Caco-2 (cell line): ENCODE data around the gene IRS2. TPM values are rescaled to one million over a fixed set of nuclear protein-coding genes. Genes with fewer than 3 reads are reported as not detected.

Experiments used
- BruUV-seq: library from RNA; stranded (reverse); fragments of 400-500 nt; replicated peaks from 2 replicates; lab custom pipeline; 2021; lab: Mats Ljungman, UMichigan
- CTCF ChIA-PET: fragments of 300-600 bp; sonication (Branson Sonifier 250); formaldehyde crosslinking; loops from one replicate; lab custom pipeline; 2022; ENCODE audit warnings: antibody characterized with exemption; lab: Charles Lee
- POLR2A ChIA-PET: fragments of 300-600 bp; sonication (Branson Sonifier 250); formaldehyde crosslinking; loops from one replicate; lab custom pipeline; 2022; ENCODE audit warnings: antibody characterized with exemption; lab: Charles Lee
- DNase-seq, 2 experiments: peaks; one replicate each; pipeline versions ENCODE4 v3.0.0 to v3.0.0-alpha.2; 2020 to 2022
- H3K27me3 ChIP-seq: replicated peaks from 2 replicates; pipeline ENCODE4 v1.6.0; 2011; ENCODE audit warnings: low read length; ENCODE audit not compliant: control insufficient read depth, insufficient read depth
- H3K36me3 ChIP-seq: 2 replicates; pipeline ENCODE4 v1.5.1; 2011; ENCODE audit warnings: low read length; ENCODE audit not compliant: control insufficient read depth, insufficient read depth
- H3K4me1 ChIP-seq: fragments of 250-450 bp; sonication (Bioruptor Pico); 2 replicates; pipeline ENCODE4 v1.5.1; 2020; ENCODE audit warnings: mild to moderate bottlenecking
- H3K4me3 ChIP-seq: 2 replicates; pipeline ENCODE4 v1.5.1; 2011; ENCODE audit warnings: low read depth, mild to moderate bottlenecking, control low read depth, low read length
- H3K9me3 ChIP-seq: fragments of 250-450 bp; sonication (Bioruptor Pico); 2 replicates; pipeline ENCODE4 v1.5.1; 2020; ENCODE audit warnings: mild to moderate bottlenecking, moderate library complexity
- H3K27ac Mint-ChIP-seq: one replicate; pipeline ENCODE4 v1.8.0; 2022; ENCODE audit warnings: mixed read lengths; ENCODE audit not compliant: unreplicated experiment
- H3K27me3 Mint-ChIP-seq: one replicate; pipeline ENCODE4 v1.8.0; 2022; ENCODE audit warnings: mixed read lengths; ENCODE audit not compliant: insufficient read depth, unreplicated experiment
- H3K36me3 Mint-ChIP-seq: one replicate; pipeline ENCODE4 v1.8.0; 2022; ENCODE audit warnings: mild to moderate bottlenecking, mixed read lengths; ENCODE audit not compliant: insufficient read depth, unreplicated experiment
- H3K4me1 Mint-ChIP-seq: one replicate; pipeline ENCODE4 v1.8.0; 2022; ENCODE audit warnings: low read depth, mixed read lengths; ENCODE audit not compliant: unreplicated experiment
- H3K4me3 Mint-ChIP-seq: one replicate; pipeline ENCODE4 v1.8.0; 2022; ENCODE audit warnings: mild to moderate bottlenecking, moderate library complexity, mixed read lengths; ENCODE audit not compliant: unreplicated experiment
- H3K9me3 Mint-ChIP-seq: one replicate; pipeline ENCODE4 v1.8.0; 2022; ENCODE audit warnings: mixed read lengths; ENCODE audit not compliant: unreplicated experiment
- CTCF ChIP-seq, 2 experiments: fragments of 200-600 bp in 1 of 2; IDR thresholded peaks; 1 replicate in 1 of 2; 2 replicates in 1 of 2; pipeline versions ENCODE4 v1.5.1 to v1.8.0; 2011 to 2022; ENCODE audit warnings: antibody characterized with exemption in 1 of 2, control low read depth in 1 of 2, inconsistent platforms in 1 of 2, low read depth in 1 of 2, low read length in 1 of 2, mild to moderate bottlenecking in 1 of 2, moderate library complexity in 1 of 2; ENCODE audit not compliant: insufficient read depth in 1 of 2, severe bottlenecking in 1 of 2, unreplicated experiment in 1 of 2
- intact Hi-C: fragments of 100-400 bp; cut with micrococcal nuclease; formaldehyde crosslinking; loops from one replicate; pipeline ENCODE4 v1.10.0; 2022; ENCODE audit not compliant: unreplicated experiment
- total RNA-seq: library from RNA; stranded (reverse); gene quantifications from 2 replicates; pipeline ENCODE4 v1.2.3, GENCODE V29; 2022

IRS2 gene
- total RNA-seq, 1 experiment from 2014 or later = 5.5 TPM

- H3K27ac Mint-ChIP-seq = no peak overlapping the region
- Histone ChIP-seq H3K27me3 (no peaks in the 10 kb centered on the region), H3K36me3 (no peaks in the 10 kb centered on the region), H3K9me3 (no peaks in the 10 kb centered on the region), H3K4me3 (no peak overlapping the region), H3K4me1 (no peaks in the 10 kb centered on the region)
- no peaks in the 10 kb centered on the region for H3K9me3 Mint-ChIP-seq
- ChIA-PET POLR2A (no interaction called here), CTCF (no interaction called here)
- intact Hi-C loops = no loop called here
- TF ChIP-seq CTCF (IDR thresholded peaks at IDR 0.05; ENCODE audit: insufficient read depth in 1 of 2, low read depth in 1 of 2, low read length in 1 of 2, severe bottlenecking in 1 of 2, unreplicated experiment in 1 of 2) = no peak
- no peak overlapping the region for H3K4me3 Mint-ChIP-seq
- no peak for DNase-seq
- BruUV-seq = no TSS peak
- H3K36me3 Mint-ChIP-seq = no peaks in the 10 kb centered on the region
- H3K27me3 Mint-ChIP-seq = peaks cover 3% of the 10 kb centered on the region
- no peaks in the 10 kb centered on the region for H3K4me1 Mint-ChIP-seq
These were observed 24.6 kb upstream of the IRS2 start for GRCh38 chr13:109810761-109811510.

- Histone ChIP-seq H3K4me3 (no peak overlapping the region), H3K9me3 (no peaks in the 10 kb centered on the region), H3K4me1 (no peaks in the 10 kb centered on the region), H3K36me3 (no peaks in the 10 kb centered on the region), H3K27me3 (no peaks in the 10 kb centered on the region)
- peaks cover 5% of the 10 kb centered on the region for H3K4me1 Mint-ChIP-seq
- intact Hi-C loops = no loop called here
- H3K4me3 Mint-ChIP-seq = no peak overlapping the region
- no peaks in the 10 kb centered on the region for H3K27me3 Mint-ChIP-seq
- H3K36me3 Mint-ChIP-seq = no peaks in the 10 kb centered on the region
- no TSS peak for BruUV-seq
- ChIA-PET POLR2A (no interaction called here), CTCF (no interaction called here)
- DNase-seq = no peak
- H3K27ac Mint-ChIP-seq = no peak overlapping the region
- H3K9me3 Mint-ChIP-seq = no peaks in the 10 kb centered on the region
- no peak for TF ChIP-seq CTCF (IDR thresholded peaks at IDR 0.05; ENCODE audit: insufficient read depth in 1 of 2, low read depth in 1 of 2, low read length in 1 of 2, severe bottlenecking in 1 of 2, unreplicated experiment in 1 of 2)
These were observed 23.0 kb upstream of the IRS2 start for GRCh38 chr13:109809216-109809932.

GRCh38 chr13:109807345-109807744 lies 21.0 kb upstream of the IRS2 start:
- no TSS peak for BruUV-seq
- peaks cover 14% of the 10 kb centered on the region for H3K4me1 ChIP-seq
- POLR2A ChIA-PET = no interaction called here
- Mint-ChIP-seq H3K4me1 (peaks cover 14% of the 10 kb centered on the region), H3K9me3 (no peaks in the 10 kb centered on the region), H3K36me3 (no peaks in the 10 kb centered on the region), H3K4me3 (no peak overlapping the region), H3K27ac (no peak overlapping the region), H3K27me3 (no peaks in the 10 kb centered on the region)
- no peaks in the 10 kb centered on the region for H3K27me3 ChIP-seq
- no peaks in the 10 kb centered on the region for H3K36me3 ChIP-seq
- H3K4me3 ChIP-seq = no peak overlapping the region
- CTCF ChIA-PET = no interaction called here
- intact Hi-C loops = no loop called here
- no peak for TF ChIP-seq CTCF (IDR thresholded peaks at IDR 0.05; ENCODE audit: insufficient read depth in 1 of 2, low read depth in 1 of 2, low read length in 1 of 2, severe bottlenecking in 1 of 2, unreplicated experiment in 1 of 2)
- H3K9me3 ChIP-seq = no peaks in the 10 kb centered on the region
- no peak for DNase-seq
